Small intestine (tissue), 7 donors: Measurements from ENCODE around the gene DIPK1A. TPM values are rescaled to one million over a fixed set of nuclear protein-coding genes. Genes with fewer than 3 reads are reported as not detected.

Source experiments
- DNase-seq, 2 donors: peaks; one replicate each; pipeline versions ENCODE4 v3.0.0 to v3.0.0-alpha.2; 2013
- FAIRE-seq: peaks from 2 replicates; lab custom pipeline; 2012; peaks lifted over from hg19 to GRCh38; lab: Jason Lieb, UNC
- H3K27ac ChIP-seq, 3 donors: one replicate each; pipeline ENCODE4 v1.5.1; 2013; ENCODE audit warnings: low read length in 2 of 3, mild to moderate bottlenecking in 2 of 3, control low read depth in 1 of 3, inconsistent platforms in 1 of 3, low read depth in 1 of 3, moderate library complexity in 1 of 3
- H3K27me3 ChIP-seq, 3 donors: one replicate each; pipeline ENCODE4 v1.6.1; 2013; ENCODE audit warnings: low read length in 3 of 3, inconsistent platforms in 1 of 3; ENCODE audit not compliant: control insufficient read depth in 3 of 3, insufficient read depth in 3 of 3
- H3K36me3 ChIP-seq, 3 donors: one replicate each; pipeline ENCODE4 v1.6.1; 2013; ENCODE audit warnings: low read length in 3 of 3, inconsistent platforms in 1 of 3, low read depth in 1 of 3, mild to moderate bottlenecking in 1 of 3, moderate library complexity in 1 of 3; ENCODE audit not compliant: control insufficient read depth in 3 of 3, insufficient read depth in 2 of 3
- H3K4me1 ChIP-seq, 3 donors: one replicate each; pipeline ENCODE4 v1.6.1; 2013; ENCODE audit warnings: low read length in 2 of 3, inconsistent platforms in 1 of 3, low read depth in 1 of 3, mild to moderate bottlenecking in 1 of 3, moderate library complexity in 1 of 3; ENCODE audit not compliant: control insufficient read depth in 3 of 3, insufficient read depth in 2 of 3
- H3K4me3 ChIP-seq, 3 donors: one replicate each; pipeline ENCODE4 v1.5.1; 2013; ENCODE audit warnings: low read length in 3 of 3, control low read depth in 1 of 3, inconsistent platforms in 1 of 3, low read depth in 1 of 3, mild to moderate bottlenecking in 1 of 3, moderate library complexity in 1 of 3
- H3K9me3 ChIP-seq, 2 donors: one replicate each; pipeline ENCODE4 v1.6.1; 2013; ENCODE audit warnings: low read depth in 1 of 2, low read length in 1 of 2; ENCODE audit not compliant: control insufficient read depth in 2 of 2, insufficient read depth in 1 of 2
- WGBS, 3 donors: extraction: QIAGEN DNeasy Blood & Tissue Kit; methylation state at CpG; one replicate each; pipeline ENCODE4 v1.1.7; 2013; 5-methylcytosine and 5-hydroxymethylcytosine counted together
- polyA plus RNA-seq, 4 donors: library from polyadenylated mRNA; stranded (reverse) in 3 of 4; unstranded in 1 of 4; fragments of 200-250 nt in 3 of 4; fragments of 120-200 nt in 1 of 4; gene quantifications; one replicate each; pipeline versions ENCODE4 v1.2.1 to v1.2.3, GENCODE V29; 2013
- donor health status: healthy with polysubstance abuse.
- donor health status: control.
- donor health status: control.
- donor health status: Bipolar disorder and iron deficiency.
- donor health status: healthy.

Gene DIPK1A
- polyA plus RNA-seq, 4 donors = 2.0 to 10.4 (median 3.8) TPM

DNA sequence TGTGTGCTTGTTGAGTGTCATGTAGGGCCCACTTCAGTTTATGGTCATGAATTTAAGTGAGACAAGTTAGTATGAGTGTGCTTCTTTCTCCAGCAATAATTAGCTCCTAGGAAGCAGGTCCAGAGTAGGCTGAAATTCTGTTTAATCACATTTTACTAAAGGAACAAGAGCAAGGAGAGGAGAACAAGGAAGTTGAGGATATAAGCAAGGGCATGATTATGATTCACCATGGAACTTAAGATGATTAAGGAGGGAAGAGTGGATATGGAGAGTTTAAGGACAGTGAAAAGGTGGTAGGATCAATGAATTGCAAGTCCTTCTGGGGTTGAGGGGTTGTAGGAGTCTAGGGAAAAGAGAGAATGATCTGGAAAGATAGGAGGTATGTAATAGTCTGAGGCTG is 3.1 kb upstream of the DIPK1A start:
- no peak for DNase-seq
- Histone ChIP-seq H3K27ac (no peak overlapping the region), H3K27me3 (peaks cover 0 to 6% (median 0%) of the 10 kb centered on the region in 3 donors), H3K4me3 (no peak overlapping the region), H3K4me1 (peaks cover 0 to 5% (median 3%) of the 10 kb centered on the region in 3 donors), H3K36me3 (no peaks in the 10 kb centered on the region), H3K9me3 (no peaks in the 10 kb centered on the region)
- FAIRE-seq = no peak

DNA sequence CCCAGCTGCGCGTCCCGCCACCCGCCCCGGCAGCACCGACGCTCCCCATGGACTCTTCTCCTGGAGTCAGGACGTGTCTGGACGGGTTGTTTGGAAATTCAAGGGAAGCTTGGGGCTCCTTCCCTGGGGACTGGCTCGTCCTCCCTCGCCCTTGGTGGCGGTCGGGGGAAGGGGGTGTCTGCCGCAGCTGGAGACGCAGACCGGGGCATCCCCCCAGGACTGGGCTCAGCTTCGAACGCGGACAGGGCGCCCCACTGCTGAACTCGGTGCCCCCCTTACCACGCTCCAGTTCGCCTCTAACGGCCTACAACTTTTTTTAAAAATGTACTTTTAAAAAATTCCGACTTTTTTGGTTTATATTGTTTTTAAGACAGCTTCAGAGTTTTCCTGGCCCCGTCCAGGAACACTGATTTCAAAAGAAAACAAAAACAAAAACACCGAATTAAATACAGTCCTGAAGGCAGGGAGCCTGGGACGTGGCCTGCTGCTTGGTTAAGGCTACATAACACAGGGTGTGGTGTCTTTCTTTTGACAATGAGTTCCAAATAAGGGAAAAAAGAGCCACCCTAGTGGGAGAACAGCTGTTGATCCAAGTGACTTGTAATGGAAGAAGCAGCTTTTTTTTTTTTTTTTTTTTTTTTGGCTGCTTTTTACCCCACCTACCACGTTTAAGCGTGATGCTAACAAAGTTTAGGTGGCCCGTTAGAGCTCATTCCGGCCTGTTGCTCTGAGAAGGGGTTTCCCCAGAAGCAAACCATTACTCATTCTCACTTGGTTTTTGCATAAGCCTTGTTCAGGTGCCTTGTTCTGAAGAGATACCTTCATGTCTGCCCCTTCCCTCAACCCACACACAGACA is 862 bp upstream of the DIPK1A start:
- H3K27ac ChIP-seq = peak overlapping the region; percentile 87 to 99 (median 91)
- peaks cover 0 to 6% (median 0%) of the 10 kb centered on the region in 3 donors for H3K27me3 ChIP-seq
- H3K4me1 ChIP-seq = peaks cover 0 to 14% (median 3%) of the 10 kb centered on the region in 3 donors
- FAIRE-seq (no peak), DNase-seq (peak; percentile 53 to 57)
- H3K4me3 ChIP-seq = peak overlapping the region; percentile 76 to 95 (median 87)
- H3K9me3 ChIP-seq = no peaks in the 10 kb centered on the region
- no peaks in the 10 kb centered on the region for H3K36me3 ChIP-seq
- 1 to 2% (median 2%) methylated on average over 31 to 32 of the region's 32 CpGs for WGBS, 3 donors

DNA sequence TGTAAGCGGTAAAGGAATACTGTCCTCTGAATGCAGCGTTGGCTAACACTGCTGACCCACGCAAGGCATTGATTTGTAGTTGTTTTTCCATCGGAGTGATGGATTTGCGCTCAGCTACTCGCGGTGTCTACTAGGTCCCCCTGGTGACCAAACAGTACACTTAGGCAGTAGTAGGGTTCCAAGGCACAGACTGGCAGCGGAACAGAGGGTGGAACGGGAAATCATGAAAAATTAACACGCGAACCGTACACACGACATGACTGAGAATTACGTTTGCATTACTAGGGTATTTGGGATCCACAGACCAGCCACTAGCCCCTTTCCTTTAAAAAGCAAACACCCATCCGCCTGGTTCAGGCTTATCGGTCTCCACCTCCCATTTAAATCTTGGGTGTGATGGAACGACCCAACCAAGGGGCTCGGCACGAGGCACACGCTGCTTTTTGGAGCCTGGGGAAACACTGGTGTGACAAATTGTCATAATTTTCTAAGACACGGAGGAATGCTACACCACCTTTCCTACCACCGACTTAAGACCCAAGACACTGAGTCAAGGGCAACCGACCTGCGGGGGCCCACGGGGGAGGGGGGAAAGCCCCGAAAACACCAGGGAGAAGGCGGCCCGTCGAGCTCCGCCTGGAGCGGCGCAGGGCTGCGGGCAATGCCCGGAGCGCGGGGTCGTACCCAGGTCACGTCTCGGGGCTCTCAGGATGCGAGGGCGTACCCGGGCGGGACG is 699 bp downstream of the DIPK1A start:
- Histone ChIP-seq H3K27ac (peak overlapping the region; percentile 78 to 99 (median 87)), H3K4me3 (peak overlapping the region; percentile 76 to 95 (median 87)), H3K9me3 (no peaks in the 10 kb centered on the region), H3K27me3 (peaks cover 0 to 6% (median 0%) of the 10 kb centered on the region in 3 donors), H3K4me1 (peaks cover 0 to 23% (median 3%) of the 10 kb centered on the region in 3 donors), H3K36me3 (no peaks in the 10 kb centered on the region)
- WGBS, 3 donors = 0 to 1% (median 1%) methylated on average over 34 to 44 of the region's 44 CpGs
- DNase-seq (peak; percentile 76 to 88), FAIRE-seq (no peak)

DNA sequence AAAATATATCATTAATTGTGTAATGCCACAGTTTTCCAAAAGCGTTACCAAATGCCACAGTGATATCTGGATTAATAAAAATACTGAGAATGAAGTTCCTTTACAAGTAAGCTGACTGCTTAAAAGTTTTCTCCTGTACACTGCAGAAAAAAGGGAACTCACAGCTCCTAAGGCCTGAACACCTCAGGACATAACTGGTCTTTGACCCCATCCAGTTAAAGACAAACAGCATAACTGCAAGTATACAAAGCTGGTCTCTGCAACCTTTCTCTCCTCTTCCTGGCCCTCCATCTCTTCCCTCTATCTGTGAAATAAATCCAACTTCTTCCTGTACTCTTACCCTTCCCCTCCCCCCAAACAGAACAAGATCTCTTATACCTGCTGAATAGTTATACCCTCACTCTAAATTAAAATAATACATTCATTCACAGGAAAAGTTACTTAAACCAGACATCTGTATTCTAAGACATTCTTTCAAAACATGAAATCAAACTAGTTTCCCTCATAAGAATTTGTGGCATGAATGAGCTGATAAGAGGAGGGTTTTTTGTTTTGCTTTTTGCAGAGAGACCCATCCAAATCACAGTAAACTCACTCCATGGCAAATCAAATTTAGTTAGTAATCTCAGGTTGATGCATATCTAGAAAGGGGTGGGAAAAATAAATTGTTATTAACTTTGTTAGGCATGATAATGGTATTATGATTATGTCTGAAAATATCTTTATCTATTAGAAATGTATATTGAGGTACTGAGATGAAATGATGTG is 2.9 kb downstream of the DIPK1A start:
- peak overlapping the region in 1 of 3 donors; percentile 54 for H3K27ac ChIP-seq

DNA sequence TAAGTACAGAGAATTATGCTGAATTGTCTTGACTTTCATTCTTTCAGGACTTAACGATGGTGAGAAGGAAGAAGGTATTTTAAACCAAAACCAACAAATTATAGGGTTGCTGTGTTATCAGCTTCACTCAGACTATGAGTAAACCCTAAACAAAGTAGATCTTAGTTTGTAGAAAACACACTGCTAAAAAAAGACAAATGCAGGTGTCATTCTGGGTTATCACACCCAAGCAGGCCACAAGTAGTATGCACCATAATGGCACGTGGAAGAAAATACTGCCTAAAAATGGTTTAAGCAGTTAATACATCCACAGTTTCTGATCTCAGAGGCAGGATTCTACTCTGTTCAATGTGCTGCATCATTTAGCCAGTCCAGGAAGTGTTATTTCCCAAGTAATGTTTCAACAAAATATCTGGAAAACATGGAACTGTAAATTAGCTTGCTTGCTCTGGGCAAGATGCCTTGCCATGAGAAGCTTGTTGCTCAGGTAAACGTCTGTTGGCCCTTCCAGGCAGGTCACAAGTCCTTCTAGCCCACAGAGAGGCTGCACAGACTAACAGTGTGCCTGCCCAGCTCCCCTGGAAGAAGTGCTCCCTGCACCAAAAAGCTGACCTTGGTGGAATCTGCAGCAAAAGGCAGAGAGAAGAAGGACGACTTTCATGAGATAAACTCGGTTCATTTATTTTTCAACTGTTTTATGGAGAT is 4.1 kb downstream of the DIPK1A start:
- no peaks in the 10 kb centered on the region for H3K36me3 ChIP-seq
- H3K9me3 ChIP-seq = no peaks in the 10 kb centered on the region
- no peaks in the 10 kb centered on the region for H3K27me3 ChIP-seq
- DNase-seq (no peak), FAIRE-seq (no peak)
- peak overlapping the region in 2 of 3 donors; percentile 32 to 53 for H3K27ac ChIP-seq
- H3K4me3 ChIP-seq = no peak overlapping the region
- H3K4me1 ChIP-seq = peaks cover 0 to 18% (median 0%) of the 10 kb centered on the region in 3 donors
- whole genome bisulfite sequencing, 3 donors = 66 to 68% (median 67%) methylated on average over 5 of the region's 5 CpGs

More for the DNA sequence above, 2.9 kb downstream of the DIPK1A start:
- Histone ChIP-seq H3K27me3 (no peaks in the 10 kb centered on the region), H3K36me3 (no peaks in the 10 kb centered on the region), H3K4me1 (peaks cover 0 to 23% (median 0%) of the 10 kb centered on the region in 3 donors), H3K9me3 (no peaks in the 10 kb centered on the region), H3K4me3 (no peak overlapping the region)
- WGBS, 3 donors = 24 to 64% (median 35%) methylated on average over 1 of the region's 1 CpG
- peak; percentile 55 to 60 for DNase-seq
- FAIRE-seq = no peak

DNA sequence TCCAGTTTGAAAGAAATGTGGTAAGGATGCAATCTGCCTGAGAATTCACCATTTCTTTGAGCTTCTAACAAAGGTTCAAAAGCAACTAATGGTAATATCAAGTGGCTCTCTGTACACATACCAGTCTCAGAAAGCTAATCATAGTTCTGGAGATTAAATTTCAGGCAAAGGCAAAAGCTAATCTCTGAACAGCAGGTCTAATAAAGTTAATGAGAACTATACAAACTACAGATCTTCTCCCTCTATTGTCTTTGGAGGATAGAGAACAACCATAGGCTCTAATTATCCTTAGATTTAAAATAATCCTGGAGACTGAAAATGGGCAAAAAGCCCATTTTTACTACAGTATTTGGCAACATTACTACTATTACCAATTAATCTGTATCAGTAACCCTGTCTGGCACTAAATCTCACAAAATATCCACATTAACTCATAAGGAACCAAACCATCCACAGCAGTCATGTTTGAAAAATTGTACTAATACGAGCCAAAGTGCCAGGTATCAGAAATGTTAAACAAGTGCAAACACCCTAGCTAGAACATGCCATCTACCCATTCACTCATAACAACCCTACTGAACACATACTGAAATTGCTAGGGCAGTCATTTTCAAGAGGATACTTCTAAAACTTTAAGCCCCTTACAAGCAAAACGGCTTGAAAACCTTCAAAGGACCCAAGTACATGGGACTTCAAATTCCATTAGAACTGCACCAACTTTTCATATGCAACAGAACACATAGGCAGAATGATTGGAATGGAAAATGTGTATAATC is 4.8 kb downstream of the DIPK1A start:
- Histone ChIP-seq H3K36me3 (no peaks in the 10 kb centered on the region), H3K27ac (peak overlapping the region in 1 of 3 donors; percentile 36), H3K27me3 (no peaks in the 10 kb centered on the region), H3K4me3 (no peak overlapping the region), H3K4me1 (peaks cover 0 to 19% (median 2%) of the 10 kb centered on the region in 3 donors), H3K9me3 (no peaks in the 10 kb centered on the region)
- no peak for FAIRE-seq
- 72 to 94% (median 77%) methylated on average over 2 of the region's 2 CpGs for WGBS, 3 donors
- DNase-seq = no peak

DNA sequence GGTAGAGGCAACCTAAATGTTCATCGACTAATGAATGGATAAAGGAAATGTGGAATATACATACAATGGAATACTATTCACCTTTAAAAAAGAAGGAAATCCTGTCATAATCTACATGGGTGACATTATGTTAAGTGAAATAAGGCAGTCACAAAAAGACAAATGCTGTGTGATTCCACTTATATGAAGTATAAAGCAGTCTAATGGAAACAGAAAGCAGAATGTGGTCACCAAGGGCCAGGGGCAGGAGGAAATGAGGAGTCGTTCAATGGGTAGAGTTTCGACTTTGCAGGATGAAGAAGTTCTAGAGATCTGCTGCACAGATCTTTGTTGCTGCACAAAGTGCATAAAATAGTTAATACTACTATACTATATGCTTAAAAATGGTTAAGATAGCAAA is 7.8 kb downstream of the DIPK1A start:
- no peak overlapping the region for H3K27ac ChIP-seq
- 72 to 86% (median 77%) methylated on average over 3 of the region's 3 CpGs for WGBS, 3 donors
- no peaks in the 10 kb centered on the region for H3K9me3 ChIP-seq
- H3K4me1 ChIP-seq = peaks cover 2 to 16% (median 15%) of the 10 kb centered on the region in 3 donors
- H3K4me3 ChIP-seq = no peak overlapping the region
- no peak for DNase-seq
- no peak for FAIRE-seq
- H3K36me3 ChIP-seq = no peaks in the 10 kb centered on the region
- no peaks in the 10 kb centered on the region for H3K27me3 ChIP-seq
